Colonic mucosa (tissue), 4 donors: ENCODE results near the gene METTL15. TPM values are rescaled to one million over a fixed set of nuclear protein-coding genes. Genes with fewer than 3 reads are reported as not detected.

Experiments used
- DNase-seq: peaks from one replicate; pipeline ENCODE4 v3.0.0-alpha.2; 2020
- H3K27ac ChIP-seq: fragments of 200-600 bp; one replicate; pipeline ENCODE4 v1.8.0; 2021
- H3K27me3 ChIP-seq: fragments of 200-600 bp; one replicate; pipeline ENCODE4 v1.8.0; 2021
- H3K36me3 ChIP-seq: fragments of 200-600 bp; one replicate; pipeline ENCODE4 v1.8.0; 2021
- H3K4me1 ChIP-seq: fragments of 200-600 bp; one replicate; pipeline ENCODE4 v1.8.0; 2021; ENCODE audit warnings: mild to moderate bottlenecking
- H3K4me3 ChIP-seq: fragments of 200-600 bp; one replicate; pipeline ENCODE4 v1.8.0; 2021
- H3K9ac ChIP-seq, 2 donors: one replicate each; pipeline ENCODE4 v1.7.0; 2013; ENCODE audit warnings: control low read depth in 2 of 2, low read depth in 2 of 2, low read length in 2 of 2
- H3K9me3 ChIP-seq: fragments of 200-600 bp; one replicate; pipeline ENCODE4 v1.8.0; 2021
- CTCF ChIP-seq: fragments of 200-600 bp; IDR thresholded peaks from one replicate; pipeline ENCODE4 v1.8.0; 2022; ENCODE audit warnings: antibody characterized with exemption, mild to moderate bottlenecking
- intact Hi-C: fragments of 100-400 bp; cut with DNase I; formaldehyde crosslinking; loops from one replicate; pipeline ENCODE4 v1.14.1; 2022
- total RNA-seq, 2 donors: library from RNA; stranded (reverse); fragmentation: NEBNext Ultra II Directional in 1 of 2; extraction: Animal tissue kit (Norgen Biotek cat#: 25700) in 1 of 2; gene quantifications; one replicate each; pipeline ENCODE4 v1.2.1, GENCODE V29; 2021
- donor health status: healthy.
- donor health status: DM: no; HTN: no; CAD: no.
- donor health status: DM: no; HTN: no; CAD: no.

Gene METTL15
- total RNA-seq, 2 donors from 2014 or later: 16.5 to 22.1 TPM

GRCh38 chr11:28105869-28106268 lies 2.3 kb upstream of the METTL15 start:
- no peak for TF ChIP-seq CTCF
- no peak for DNase-seq
- Histone ChIP-seq H3K36me3 (no peaks in the 10 kb centered on the region), H3K4me1 (no peaks in the 10 kb centered on the region), H3K9ac (no peak overlapping the region), H3K4me3 (no peak overlapping the region), H3K27me3 (no peaks in the 10 kb centered on the region), H3K27ac (no peak overlapping the region), H3K9me3 (no peaks in the 10 kb centered on the region)
- intact Hi-C loops: no loop called here

- Histone ChIP-seq H3K27ac (no peak overlapping the region), H3K4me3 (no peak overlapping the region), H3K27me3 (no peaks in the 10 kb centered on the region), H3K9me3 (no peaks in the 10 kb centered on the region), H3K4me1 (no peaks in the 10 kb centered on the region), H3K36me3 (no peaks in the 10 kb centered on the region), H3K9ac (no peak overlapping the region)
- intact Hi-C loops: no loop called here
- DNase-seq: no peak
- TF ChIP-seq CTCF: no peak
These were observed 1.7 kb upstream of the METTL15 start for GRCh38 chr11:28106353-28107043.

- Histone ChIP-seq H3K36me3 (no peaks in the 10 kb centered on the region), H3K9me3 (no peaks in the 10 kb centered on the region), H3K27me3 (no peaks in the 10 kb centered on the region), H3K9ac (peak overlapping the region; percentile 57 to 89), H3K4me1 (no peaks in the 10 kb centered on the region), H3K27ac (peak overlapping the region; percentile 60), H3K4me3 (peak overlapping the region; percentile 51)
- intact Hi-C loops: no loop called here
- DNase-seq: no peak
- no peak for TF ChIP-seq CTCF
These were observed 918 bp upstream of the METTL15 start for GRCh38 chr11:28107191-28107749.

- Histone ChIP-seq H3K27ac (peak overlapping the region; percentile 75), H3K9ac (no peak overlapping the region), H3K4me1 (no peaks in the 10 kb centered on the region), H3K9me3 (no peaks in the 10 kb centered on the region), H3K36me3 (no peaks in the 10 kb centered on the region), H3K4me3 (peak overlapping the region; percentile 51), H3K27me3 (no peaks in the 10 kb centered on the region)
- TF ChIP-seq CTCF: no peak
- DNase-seq: no peak
- intact Hi-C loops: no loop called here
These were observed 770 bp downstream of the METTL15 start for GRCh38 chr11:28108958-28109357.

GRCh38 chr11:28110108-28110820 lies 2.1 kb downstream of the METTL15 start:
- intact Hi-C loops: loop anchor here (2.0 kb wide), 1 partner anchor 45 kb away; no protein-coding TSS in a partner anchor
- H3K27ac ChIP-seq: peak overlapping the region; percentile 75
- H3K9ac ChIP-seq: peak overlapping the region; percentile 71 to 85
- peak; percentile 82 for DNase-seq
- no peaks in the 10 kb centered on the region for H3K27me3 ChIP-seq
- H3K36me3 ChIP-seq: no peaks in the 10 kb centered on the region
- H3K4me1 ChIP-seq: no peaks in the 10 kb centered on the region
- no peaks in the 10 kb centered on the region for H3K9me3 ChIP-seq
- peak overlapping the region; percentile 61 for H3K4me3 ChIP-seq
- TF ChIP-seq CTCF: no peak
